Measurements from ENCODE around the gene KIAA1217. TPM values are rescaled to one million over a fixed set of nuclear protein-coding genes. Genes with fewer than 3 reads are reported as not detected.

The KIAA1217 gene
- total RNA-seq, 1 donor from 2014 or later = 33.3 TPM

- no peak for DNase-seq (ENCODE audit: low read depth)
Measured at GRCh38 chr10:24496906-24497305, 288.0 kb downstream of the KIAA1217 start.

- DNase-seq (ENCODE audit: low read depth) = no peak
Measured at GRCh38 chr10:24501056-24501711, 292.2 kb downstream of the KIAA1217 start.

GRCh38 chr10:24502006-24502405 lies 293.1 kb downstream of the KIAA1217 start:
- DNase-seq (ENCODE audit: low read depth) = no peak

- DNase-seq (ENCODE audit: low read depth) = no peak
Measured at GRCh38 chr10:24502801-24503460, 294.0 kb downstream of the KIAA1217 start.

GRCh38 chr10:24503461-24504320 lies 294.8 kb downstream of the KIAA1217 start:
- DNase-seq (ENCODE audit: low read depth) = peak; percentile 61

- peak; percentile 10 for DNase-seq (ENCODE audit: low read depth)
Measured at GRCh38 chr10:24505759-24506158, 296.8 kb downstream of the KIAA1217 start.

- peak; percentile 20 for DNase-seq (ENCODE audit: low read depth)
Measured at GRCh38 chr10:24513155-24513554, 304.2 kb downstream of the KIAA1217 start.

- no peak for DNase-seq (ENCODE audit: low read depth)
Measured at GRCh38 chr10:24515481-24515880, 306.5 kb downstream of the KIAA1217 start.

- no peak for DNase-seq (ENCODE audit: low read depth)
Measured at GRCh38 chr10:24518411-24518810, 309.5 kb downstream of the KIAA1217 start.

GRCh38 chr10:24518981-24519597 lies 310.2 kb downstream of the KIAA1217 start:
- peak; percentile 43 for DNase-seq (ENCODE audit: low read depth)

GRCh38 chr10:24519950-24520349 lies 311.0 kb downstream of the KIAA1217 start:
- DNase-seq (ENCODE audit: low read depth) = no peak

- DNase-seq (ENCODE audit: low read depth) = no peak
Measured at GRCh38 chr10:24524314-24524713, 315.4 kb downstream of the KIAA1217 start.

- DNase-seq (ENCODE audit: low read depth) = no peak
Measured at GRCh38 chr10:24526085-24526649, 317.2 kb downstream of the KIAA1217 start.

GRCh38 chr10:24528946-24529345 lies 320.0 kb downstream of the KIAA1217 start:
- DNase-seq (ENCODE audit: low read depth) = no peak

- DNase-seq (ENCODE audit: low read depth) = no peak
Measured at GRCh38 chr10:24531439-24531838, 322.5 kb downstream of the KIAA1217 start.

- DNase-seq (ENCODE audit: low read depth) = no peak
Measured at GRCh38 chr10:24533981-24534380, 325.0 kb downstream of the KIAA1217 start.

- DNase-seq (ENCODE audit: low read depth) = no peak
Measured at GRCh38 chr10:24536636-24537035, 327.7 kb downstream of the KIAA1217 start.

GRCh38 chr10:24541239-24541753 lies 332.4 kb downstream of the KIAA1217 start:
- no peak for DNase-seq (ENCODE audit: low read depth)

- DNase-seq (ENCODE audit: low read depth) = no peak
Measured at GRCh38 chr10:24542314-24543270, 333.7 kb downstream of the KIAA1217 start.

- no peak for DNase-seq (ENCODE audit: low read depth)
Measured at GRCh38 chr10:24544776-24545175, 335.8 kb downstream of the KIAA1217 start.

Data from renal cortical epithelial cell (primary cell).